Ovary (tissue), 3 donors: Measurements from ENCODE around the gene PPP2R1A.

Experiments used
- CTCF ChIP-seq, 3 donors: fragments of 450-650 bp in 2 of 3; fragments of 200-600 bp in 1 of 3; IDR thresholded peaks; one replicate each; pipeline versions ENCODE4 v1.5.1 to v1.8.0; 2016 to 2022; ENCODE audit warnings: antibody characterized with exemption in 3 of 3, mild to moderate bottlenecking in 1 of 3
- EP300 ChIP-seq: sonication (generic); formaldehyde crosslinking; IDR thresholded peaks from one replicate; pipeline ENCODE4 v1.6.1; 2017; ENCODE audit warnings: antibody characterized with exemption
- POLR2A ChIP-seq: fragments of 450-650 bp; IDR thresholded peaks from one replicate; pipeline ENCODE4 v1.6.1; 2017; ENCODE audit warnings: antibody characterized with exemption, mild to moderate bottlenecking, moderate library complexity
- donor health status: DM: no; HTN: no; CAD: no.

- no peak for TF ChIP-seq POLR2A
- no peak for TF ChIP-seq CTCF (IDR thresholded peaks at IDR 0.05)
- TF ChIP-seq EP300, result no peak
These were observed 34.4 kb downstream of the PPP2R1A start for GRCh38 chr19:52224211-52224610.
